Glomerular endothelial cell (primary cell): Measurements from ENCODE around the gene ZSCAN1. TPM values are rescaled to one million over a fixed set of nuclear protein-coding genes. Genes with fewer than 3 reads are reported as not detected.

ENCODE experiments used
- total RNA-seq: library from RNA; depleted of rRNA; stranded (reverse); fragments of >200 nt; gene quantifications from 2 replicates; pipeline ENCODE4 v1.2.3, GENCODE V29; 2015

ZSCAN1 gene
- total RNA-seq, 1 donor from 2014 or later = not detected

Other genes starting within 250 kb of the ZSCAN1 start
- 2.7 and 4.3 TPM in 2 replicates for gene ZNF552, start 219.1 kb upstream of the ZSCAN1 start, total RNA-seq
- 7.1 and 17.7 TPM in 2 replicates for gene ZNF587B, start 203.7 kb upstream of the ZSCAN1 start, total RNA-seq
- 20.6 and 30.7 TPM in 2 replicates for gene ZNF587, start 184.2 kb upstream of the ZSCAN1 start, total RNA-seq
- 3.9 and 11.7 TPM in 2 replicates for gene ZNF814, start 145.0 kb upstream of the ZSCAN1 start, total RNA-seq
- gene ZNF417, start 117.4 kb upstream of the ZSCAN1 start, total RNA-seq = 7.2 and 8.6 TPM in 2 replicates
- 4.3 and 6.3 TPM in 2 replicates for gene ZNF418, start 98.6 kb upstream of the ZSCAN1 start, total RNA-seq
- 3.3 and 5.0 TPM in 2 replicates for gene ZNF256, start 86.3 kb upstream of the ZSCAN1 start, total RNA-seq
- not detected in 2 replicates for gene C19orf18, start 59.5 kb upstream of the ZSCAN1 start, total RNA-seq
- 10.1 and 26.8 TPM in 2 replicates for gene ZNF606, start 31.2 kb upstream of the ZSCAN1 start, total RNA-seq
- 1.2 and 2.4 TPM in 2 replicates for gene ZNF135, start 25.3 kb downstream of the ZSCAN1 start, total RNA-seq
- gene ZSCAN18, start 64.2 kb downstream of the ZSCAN1 start, total RNA-seq = 41.4 and 54.5 TPM in 2 replicates
- 8.5 and 11.7 TPM in 2 replicates for gene ZNF329, start 116.8 kb downstream of the ZSCAN1 start, total RNA-seq
- gene ZNF274, start 149.0 kb downstream of the ZSCAN1 start, total RNA-seq = 20.6 and 33.3 TPM in 2 replicates
- 32.5 and 46.6 TPM in 2 replicates for gene ZNF544, start 194.9 kb downstream of the ZSCAN1 start, total RNA-seq
- gene ZNF8, start 244.9 kb downstream of the ZSCAN1 start, total RNA-seq = 7.3 and 8.6 TPM in 2 replicates